ENCODE results near the gene GOLGA6A.
"Not testable (repeated sequence)": the region's sequence is repeated elsewhere in the genome, so short reads cannot be mapped to it uniquely, and the experiment has no call there.

GOLGA6A gene

GRCh38 chr15:74052271-74053260, 29.8 kb downstream of the GOLGA6A start:
- DNase-seq (ENCODE audit: low spot score): not testable (repeated sequence)

- peak; percentile 22 for DNase-seq (ENCODE audit: low spot score)
These were observed 31.7 kb downstream of the GOLGA6A start for GRCh38 chr15:74050556-74051234.

GRCh38 chr15:74050127-74050526, 32.2 kb downstream of the GOLGA6A start:
- no peak for DNase-seq (ENCODE audit: low spot score)

GRCh38 chr15:74046275-74046674, 36.1 kb downstream of the GOLGA6A start:
- DNase-seq (ENCODE audit: low spot score): no peak

GRCh38 chr15:74045636-74046274, 36.6 kb downstream of the GOLGA6A start:
- no peak for DNase-seq (ENCODE audit: low spot score)

GRCh38 chr15:74045184-74045583, 37.2 kb downstream of the GOLGA6A start:
- peak; percentile 2 for DNase-seq (ENCODE audit: low spot score)

GRCh38 chr15:74044267-74045110, 37.9 kb downstream of the GOLGA6A start:
- DNase-seq (ENCODE audit: low spot score): no peak

- DNase-seq (ENCODE audit: low spot score): peak; percentile 5
These were observed 38.7 kb downstream of the GOLGA6A start for GRCh38 chr15:74043425-74044266.

GRCh38 chr15:74042603-74043424, 39.5 kb downstream of the GOLGA6A start:
- peak; percentile 2 for DNase-seq (ENCODE audit: low spot score)

- DNase-seq (ENCODE audit: low spot score): no peak
These were observed 40.4 kb downstream of the GOLGA6A start for GRCh38 chr15:74041777-74042435.

- peak; percentile 4 for DNase-seq (ENCODE audit: low spot score)
These were observed 41.0 kb downstream of the GOLGA6A start for GRCh38 chr15:74041311-74041756.

GRCh38 chr15:74040109-74040850, 42.1 kb downstream of the GOLGA6A start:
- peak; percentile 90 for DNase-seq (ENCODE audit: low spot score)

- no peak for DNase-seq (ENCODE audit: low spot score)
These were observed 42.7 kb downstream of the GOLGA6A start for GRCh38 chr15:74039656-74040010.

GRCh38 chr15:74038707-74039655, 43.4 kb downstream of the GOLGA6A start:
- peak; percentile 50 for DNase-seq (ENCODE audit: low spot score)

GRCh38 chr15:74037171-74038117, 44.9 kb downstream of the GOLGA6A start:
- peak; percentile 3 for DNase-seq (ENCODE audit: low spot score)
